Measurements from ENCODE around the gene YAF2.

The YAF2 gene

GRCh38 chr12:42163913-42164312 lies 74.1 kb downstream of the YAF2 start:
- no peak for DNase-seq (ENCODE audit: low spot score)
- TF ChIP-seq CTCF (IDR thresholded peaks at IDR 0.05; ENCODE audit: extremely low read depth, insufficient read depth, missing control alignments) = no peak
- in situ Hi-C loops (cut with MboI; ENCODE audit: low pct_unique_long_range_greater_than_20kb, low sequenced_read_pairs, unreplicated experiment) = no loop called here

- TF ChIP-seq CTCF (IDR thresholded peaks at IDR 0.05; ENCODE audit: extremely low read depth, insufficient read depth, missing control alignments) = no peak
- no peak for DNase-seq (ENCODE audit: low spot score)
- in situ Hi-C loops (cut with MboI; ENCODE audit: low pct_unique_long_range_greater_than_20kb, low sequenced_read_pairs, unreplicated experiment) = no loop called here
These were observed 75.1 kb downstream of the YAF2 start for GRCh38 chr12:42162965-42163364.

GRCh38 chr12:42162193-42162592 lies 75.9 kb downstream of the YAF2 start:
- in situ Hi-C loops (cut with MboI; ENCODE audit: low pct_unique_long_range_greater_than_20kb, low sequenced_read_pairs, unreplicated experiment) = no loop called here
- TF ChIP-seq CTCF (IDR thresholded peaks at IDR 0.05; ENCODE audit: extremely low read depth, insufficient read depth, missing control alignments) = no peak
- DNase-seq (ENCODE audit: low spot score) = no peak

- TF ChIP-seq CTCF (IDR thresholded peaks at IDR 0.05; ENCODE audit: extremely low read depth, insufficient read depth, missing control alignments) = no peak
These were observed 76.5 kb downstream of the YAF2 start for GRCh38 chr12:42161529-42161928.

GRCh38 chr12:42156232-42156631 lies 81.8 kb downstream of the YAF2 start:
- no peak for TF ChIP-seq CTCF (IDR thresholded peaks at IDR 0.05; ENCODE audit: extremely low read depth, insufficient read depth, missing control alignments)
- in situ Hi-C loops (cut with MboI; ENCODE audit: low pct_unique_long_range_greater_than_20kb, low sequenced_read_pairs, unreplicated experiment) = no loop called here
- no peak for DNase-seq (ENCODE audit: low spot score)

More at GRCh38 chr12:42161529-42161928, 76.5 kb downstream of the YAF2 start:
- DNase-seq (ENCODE audit: low spot score) = no peak
- in situ Hi-C loops (cut with MboI; ENCODE audit: low pct_unique_long_range_greater_than_20kb, low sequenced_read_pairs, unreplicated experiment) = no loop called here

GRCh38 chr12:42145552-42146215 lies 92.4 kb downstream of the YAF2 start:
- peak; percentile 16 for TF ChIP-seq CTCF (IDR thresholded peaks at IDR 0.05; ENCODE audit: extremely low read depth, insufficient read depth, missing control alignments)
- in situ Hi-C loops (cut with MboI; ENCODE audit: low pct_unique_long_range_greater_than_20kb, low sequenced_read_pairs, unreplicated experiment) = loop anchor here (25.0 kb wide), 1 partner anchor 192 kb away; the partner anchor contains the start of genes PPHLN1 and ZCRB1
- no peak for DNase-seq (ENCODE audit: low spot score)

All from GM13977 (cell line).